Activated CD4-positive, alpha-beta T cell treated with anti-CD3 and anti-CD28 coated beads, Interleukin-2, amount 50 U/mL, for 1 hour (primary cell): ENCODE results near the gene XPNPEP3.
"Not testable (repeated sequence)": the region's sequence is repeated elsewhere in the genome, so short reads cannot be mapped to it uniquely, and the experiment has no call there.

ENCODE experiments used
- DNase-seq: peaks from one replicate; pipeline ENCODE4 v3.0.0-alpha.2; 2020

Gene XPNPEP3

DNA sequence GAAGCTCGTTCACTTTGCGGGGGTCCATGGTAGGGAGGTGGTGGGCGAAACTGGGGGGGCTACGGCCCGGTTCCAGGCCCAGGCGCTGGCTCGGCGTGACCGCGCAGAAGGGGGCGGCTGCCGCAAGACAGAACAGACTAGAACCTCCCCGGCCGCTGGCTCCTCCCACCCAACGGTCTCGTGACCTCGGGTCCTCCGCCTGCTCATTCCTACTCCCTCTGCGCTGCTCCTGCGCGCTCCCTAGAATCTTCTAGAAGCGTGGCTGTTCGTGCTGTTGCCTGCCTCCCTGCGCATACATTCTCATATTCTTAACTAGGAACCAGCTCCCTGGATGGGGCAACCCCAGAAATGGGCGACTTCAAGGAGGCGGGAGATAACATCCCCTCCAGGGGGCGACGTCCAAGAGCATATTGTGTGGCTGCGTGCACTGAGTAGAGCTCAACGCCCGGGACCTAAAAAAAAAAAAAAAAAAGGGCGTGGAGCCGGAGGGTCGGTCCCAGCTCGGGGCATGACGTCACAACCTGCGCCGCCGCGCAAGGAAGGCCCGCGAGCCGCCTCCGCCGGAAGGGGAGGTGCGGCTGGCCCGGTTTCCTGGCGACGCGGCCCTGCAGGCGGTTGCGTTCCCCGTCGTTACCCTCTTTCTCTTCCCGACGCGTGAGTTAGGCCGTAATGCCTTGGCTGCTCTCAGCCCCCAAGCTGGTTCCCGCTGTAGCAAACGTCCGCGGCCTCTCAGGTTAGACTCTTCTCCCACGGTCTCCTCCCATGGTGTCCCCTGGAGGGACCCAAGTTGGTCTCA, at the start of gene XPNPEP3, which contains the start of gene ST13:
Gene XPNPEP3 (plus strand): TSS at position 636 of the 796 bp plus-strand sequence. CDS start 34 bp downstream, at position 670.
Gene ST13 (minus strand): TSS at position 127 of the 796 bp plus-strand sequence. CDS start 99 bp downstream, at position 28.
- DNase-seq: peak; percentile 97

- DNase-seq: no peak
Measured at GRCh38 chr22:40808018-40808841, 48.7 kb upstream of the XPNPEP3 start.

GRCh38 chr22:40813912-40814315, 43.0 kb upstream of the XPNPEP3 start:
- no peak for DNase-seq

DNA sequence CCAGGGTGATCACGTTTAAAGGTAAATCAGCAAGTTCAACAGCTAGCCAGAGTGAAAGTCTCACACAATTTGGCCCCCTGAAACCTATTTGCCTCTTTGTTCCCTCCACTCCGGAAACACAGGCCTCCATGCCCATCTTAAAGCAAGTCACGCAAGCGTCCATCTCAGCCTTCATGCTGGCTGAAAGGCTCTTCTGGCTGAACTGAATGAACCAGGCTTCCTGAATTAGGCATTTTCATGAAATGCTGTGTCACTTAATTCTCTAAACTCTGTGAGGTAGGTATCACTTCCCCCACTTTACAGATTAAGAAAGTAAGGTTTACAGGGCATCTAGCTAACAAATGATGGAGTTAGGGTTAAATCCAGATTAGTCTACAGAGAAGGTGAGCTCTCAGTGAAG, 39.2 kb upstream of the XPNPEP3 start:
- DNase-seq: no peak

- DNase-seq: no peak
Measured at GRCh38 chr22:40818192-40818746, 38.7 kb upstream of the XPNPEP3 start.

GRCh38 chr22:40818747-40819598, 38.0 kb upstream of the XPNPEP3 start, which contains the start of gene SLC25A17:
SLC25A17 (minus strand) TSS chr22:40819346; CDS start chr22:40819248, 98 bp downstream.
- peak; percentile 85 for DNase-seq

GRCh38 chr22:40819599-40820140, 37.3 kb upstream of the XPNPEP3 start:
- no peak for DNase-seq

DNA sequence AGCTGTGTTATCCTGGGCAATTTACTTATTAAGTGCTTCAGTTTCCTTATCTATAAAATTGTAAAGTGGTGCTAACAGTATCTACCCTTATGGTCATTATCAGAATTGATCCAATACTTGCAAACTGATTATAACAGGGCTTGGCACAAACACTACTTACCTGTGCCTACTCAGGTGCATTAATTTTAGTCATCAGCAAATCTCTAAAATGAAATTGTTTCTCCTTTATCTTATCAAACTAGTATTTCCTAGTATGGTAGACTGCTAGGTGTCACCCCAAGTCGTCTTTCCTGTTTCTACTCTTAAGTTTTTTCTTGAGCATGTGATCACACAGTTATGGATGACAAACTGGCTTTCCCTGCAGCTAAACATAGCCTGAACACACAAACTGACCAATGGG, 33.5 kb upstream of the XPNPEP3 start:
- DNase-seq: no peak

GRCh38 chr22:40826292-40826691, 30.7 kb upstream of the XPNPEP3 start:
- DNase-seq: not testable (repeated sequence)

GRCh38 chr22:40826984-40827741, 29.8 kb upstream of the XPNPEP3 start:
- DNase-seq: no peak

GRCh38 chr22:40829131-40829530, 27.8 kb upstream of the XPNPEP3 start:
- DNase-seq: no peak

GRCh38 chr22:40834619-40835018, 22.3 kb upstream of the XPNPEP3 start:
- DNase-seq: no peak

DNA sequence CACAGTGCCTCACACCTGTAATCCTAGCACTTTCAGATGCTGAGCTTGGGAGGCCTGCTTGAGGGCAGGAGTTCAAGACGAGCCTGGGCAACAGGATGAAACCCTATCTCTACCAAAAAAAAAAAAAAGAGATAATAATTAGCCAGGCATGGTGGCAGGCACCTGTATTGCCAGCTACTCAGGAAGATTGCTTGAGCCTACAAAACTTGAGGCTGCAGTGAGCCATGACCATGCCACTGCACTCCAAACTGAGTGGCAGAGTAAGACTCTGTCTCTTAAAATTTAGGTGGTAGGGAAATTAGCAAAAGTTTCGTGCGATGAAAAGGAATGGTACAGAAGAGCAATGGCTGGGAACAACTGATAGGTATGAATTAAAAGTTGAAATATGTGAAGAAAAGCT, 18.5 kb upstream of the XPNPEP3 start:
- no peak for DNase-seq

DNA sequence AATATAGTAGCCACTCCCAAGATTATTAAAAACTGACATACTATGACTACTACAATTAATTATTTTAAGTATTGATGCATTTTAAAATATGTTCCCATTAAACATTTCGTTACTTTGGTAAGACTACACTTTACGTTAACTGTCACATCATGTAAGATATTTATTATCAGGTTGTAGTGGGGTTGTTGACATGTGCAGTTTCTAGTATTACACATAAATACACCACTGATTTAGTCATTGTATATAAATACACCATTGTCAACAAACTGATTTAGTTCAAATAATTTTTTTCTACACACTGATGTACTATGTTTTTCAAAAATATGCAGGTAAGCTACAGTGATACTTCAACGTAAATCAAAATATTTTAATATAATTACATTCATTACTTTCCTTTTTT, 12.0 kb upstream of the XPNPEP3 start:
- no peak for DNase-seq

- DNase-seq: not testable (repeated sequence)
Measured at GRCh38 chr22:40845816-40846215, 11.1 kb upstream of the XPNPEP3 start.

DNA sequence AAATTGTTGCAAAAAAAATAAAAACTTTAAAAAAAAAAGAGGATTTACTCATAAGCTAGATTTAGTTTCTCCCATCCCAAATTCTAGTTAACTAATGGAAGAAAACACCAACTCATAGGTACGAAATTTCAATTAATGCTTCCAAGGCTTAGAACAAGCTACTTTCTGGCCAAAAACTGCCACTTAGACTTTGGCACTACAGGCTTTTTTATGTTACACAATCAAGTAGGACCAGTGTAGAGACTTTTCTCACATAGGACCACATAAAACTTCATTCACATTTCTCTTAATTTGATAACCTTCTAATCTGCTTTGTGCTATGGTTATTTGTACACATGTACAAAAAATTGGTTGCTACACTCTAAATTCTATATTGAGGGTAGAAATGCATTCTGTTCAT, 3.6 kb upstream of the XPNPEP3 start:
- DNase-seq: no peak

DNA sequence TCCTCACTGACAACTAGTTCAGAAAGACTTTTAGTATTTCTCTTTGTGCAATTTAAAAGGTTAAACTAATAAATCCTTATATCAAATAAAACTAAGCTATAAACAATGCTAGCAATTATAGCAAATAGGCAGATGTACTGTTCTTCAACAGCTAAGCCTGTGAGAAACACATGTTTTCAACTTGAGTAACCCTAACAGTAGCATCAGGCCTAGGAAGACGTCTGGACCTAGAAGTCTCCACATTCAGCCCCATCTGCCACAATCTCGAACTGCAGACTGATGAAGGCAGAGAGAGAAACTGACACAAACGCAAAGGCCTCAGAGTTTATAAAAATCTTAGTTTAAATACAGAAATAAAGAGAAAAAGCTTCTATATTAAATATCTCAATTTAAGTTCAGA, 3.0 kb upstream of the XPNPEP3 start:
- DNase-seq: no peak

DNA sequence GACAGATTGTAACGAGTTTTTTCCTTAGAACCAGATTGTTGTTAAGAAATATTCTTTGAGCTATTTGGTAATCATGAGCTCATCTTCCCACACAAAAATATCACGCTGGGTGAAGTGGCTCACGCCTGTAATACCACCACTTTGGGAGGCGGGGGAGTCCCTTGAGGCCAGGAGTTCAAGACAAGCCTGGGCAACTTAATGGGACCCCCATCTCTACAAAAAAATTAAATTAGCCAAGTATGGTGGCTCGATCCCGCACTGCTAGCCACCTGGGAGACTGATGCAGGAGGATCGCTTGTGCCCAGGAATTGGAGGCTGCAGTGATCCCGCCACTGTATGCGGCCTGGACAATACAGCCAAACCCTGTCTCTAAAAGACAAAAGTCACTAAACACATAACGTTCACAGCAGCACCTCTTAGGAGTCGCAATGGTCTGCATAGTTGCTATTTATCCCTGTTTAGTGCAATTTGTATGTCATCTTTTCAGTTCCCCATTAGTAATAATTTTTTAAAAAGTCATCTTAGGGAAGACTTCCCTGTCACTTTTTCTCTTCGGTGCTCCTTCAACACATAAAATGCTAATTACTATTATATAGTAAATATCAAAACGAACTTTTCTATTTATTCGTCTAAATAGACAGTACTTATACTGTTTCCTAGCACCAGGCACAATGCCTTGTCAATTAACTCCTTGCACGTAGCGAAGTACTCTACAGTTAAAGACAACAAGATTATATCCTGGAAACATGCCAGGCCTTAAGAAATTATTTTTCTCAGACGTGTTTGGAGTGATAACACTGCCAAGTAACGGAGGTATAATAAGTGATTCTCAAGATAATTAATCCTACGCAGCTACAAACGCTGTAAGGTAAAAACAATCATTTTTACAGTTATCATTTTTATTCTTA, 1.6 kb upstream of the XPNPEP3 start:
- no peak for DNase-seq

DNA sequence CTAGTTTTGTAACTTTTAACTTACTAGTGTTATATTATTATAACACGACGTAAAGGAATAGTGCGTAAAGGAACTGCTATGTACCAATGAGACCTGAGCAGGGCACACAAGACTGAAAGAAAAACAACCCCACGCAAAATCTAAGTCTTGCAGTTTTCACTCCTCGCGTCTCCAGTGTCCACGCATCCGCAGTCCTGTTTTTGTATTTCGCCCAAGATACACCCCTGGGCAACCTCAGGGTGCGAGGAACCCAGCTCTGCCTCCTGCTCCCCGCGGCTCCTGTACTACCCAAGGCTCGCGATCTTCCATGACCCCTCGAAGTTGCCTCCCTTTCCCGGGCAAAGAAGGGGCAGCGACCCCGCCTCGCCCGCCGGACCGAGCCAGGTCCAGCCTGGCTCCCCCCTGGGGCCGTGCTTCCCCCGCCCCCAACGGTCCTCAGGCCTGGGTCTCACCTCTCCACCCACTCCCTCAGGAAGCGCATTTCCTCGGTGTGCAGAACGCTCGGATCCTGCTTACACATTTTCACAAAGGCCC, 902 bp upstream of the XPNPEP3 start:
- peak; percentile 18 for DNase-seq

DNA sequence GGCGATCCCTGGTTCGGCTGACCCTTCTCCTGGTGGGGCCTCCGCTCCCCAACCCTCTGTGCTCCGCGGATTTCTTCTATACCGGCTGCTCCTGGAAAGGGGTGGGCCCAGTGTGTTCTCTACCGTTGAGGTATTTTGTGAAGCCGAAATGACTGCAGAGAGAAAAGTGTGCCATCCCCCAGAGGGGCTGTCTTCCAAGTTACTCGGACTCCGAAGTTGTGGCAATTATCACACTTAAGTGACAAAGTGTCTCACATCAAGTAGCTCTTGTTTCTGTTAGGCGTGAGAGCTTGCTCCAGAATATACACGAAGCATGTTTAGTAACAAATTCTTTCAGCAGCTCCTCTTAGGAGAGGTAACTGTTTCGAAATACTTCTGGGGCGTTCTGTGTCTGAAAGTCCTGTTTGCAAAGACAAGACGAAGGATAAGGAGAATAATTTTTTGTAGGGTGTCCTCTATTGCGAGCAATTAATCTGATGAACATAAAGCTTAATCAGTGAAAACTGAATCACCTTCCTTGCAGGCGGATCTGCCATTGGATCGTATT, 434 bp downstream of the XPNPEP3 start:
- no peak for DNase-seq
